Muscle of leg (tissue), 16 donors: ENCODE data around the gene B4GAT1. TPM values are rescaled to one million over a fixed set of nuclear protein-coding genes. Genes with fewer than 3 reads are reported as not detected.
"Not testable (repeated sequence)": the region's sequence is repeated elsewhere in the genome, so short reads cannot be mapped to it uniquely, and the experiment has no call there.

ENCODE experiments used
- DNase-seq: peaks from one replicate; pipeline ENCODE4 v3.0.0; 2013
- H3K27ac ChIP-seq: one replicate; pipeline ENCODE4 v1.5.1; 2013; ENCODE audit warnings: mild to moderate bottlenecking, low read length, control low read depth
- H3K27me3 ChIP-seq: one replicate; pipeline ENCODE4 v1.6.1; 2013; ENCODE audit warnings: low read length; ENCODE audit not compliant: control insufficient read depth, insufficient read depth
- H3K36me3 ChIP-seq: one replicate; pipeline ENCODE4 v1.6.1; 2013; ENCODE audit warnings: low read length; ENCODE audit not compliant: control insufficient read depth, insufficient read depth
- H3K4me1 ChIP-seq: one replicate; pipeline ENCODE4 v1.6.1; 2013; ENCODE audit warnings: low read length; ENCODE audit not compliant: control insufficient read depth, insufficient read depth
- H3K4me3 ChIP-seq: one replicate; pipeline ENCODE4 v1.5.1; 2013; ENCODE audit warnings: low read length, control low read depth
- H3K9me3 ChIP-seq: replicated peaks from 2 replicates; pipeline ENCODE4 v1.6.1; 2013; ENCODE audit warnings: low read depth, low read length; ENCODE audit not compliant: control insufficient read depth
- WGBS: methylation state at CpG from one replicate; pipeline ENCODE4 v1.1.5; 2013; ENCODE audit warnings: missing lambda C conversion rate; ENCODE audit not compliant: insufficient coverage; 5-methylcytosine and 5-hydroxymethylcytosine counted together
- long read RNA-seq, 11 donors: transcript quantifications; one replicate each; lab custom pipeline, GENCODE V29; 2026
- polyA plus RNA-seq, 8 donors: library from polyadenylated mRNA; unstranded; fragments of 120-200 nt; gene quantifications; one replicate each; pipeline versions ENCODE4 v1.2.1 to v1.2.3, GENCODE V29; 2013; ENCODE audit warnings: inconsistent platforms in 1 of 8, low replicate concordance in 1 of 8; ENCODE audit not compliant: insufficient read length in 8 of 8, insufficient read depth in 1 of 8
- total RNA-seq: library from RNA; stranded (reverse); fragments of 120-200 nt; gene quantifications from one replicate; pipeline ENCODE4 v1.2.4, GENCODE V29; 2013

B4GAT1 gene
- total RNA-seq, result 25.7 TPM
- polyA plus RNA-seq, result 10 to 100 TPM; 17.7 to 24.1 (median 22.9) TPM
- long read RNA-seq, donor 1, partial matches to known transcripts, result 0 of 2 reads
- long read RNA-seq, donor 1, other reads (novel, unspliced or antisense), result 0 of 2 reads
- long read RNA-seq, donor 2, partial matches to known transcripts, result 0 of 1 reads
- long read RNA-seq, donor 2, other reads (novel, unspliced or antisense), result 0 of 1 reads
- long read RNA-seq, donor 3, transcript B4GAT1-201 (2 exons, 2,072 nt), result major isoform, 10 of 10 reads
- long read RNA-seq, donor 3, partial matches to known transcripts, result 0 of 10 reads
- long read RNA-seq, donor 3, other reads (novel, unspliced or antisense), result 0 of 10 reads
- long read RNA-seq, donor 4, transcript B4GAT1-201 (2 exons, 2,072 nt), result major isoform, 10 of 10 reads
- long read RNA-seq, donor 4, partial matches to known transcripts, result 0 of 10 reads
- long read RNA-seq, donor 4, other reads (novel, unspliced or antisense), result 0 of 10 reads
- long read RNA-seq, donor 5, transcript B4GAT1-201 (2 exons, 2,072 nt), result major isoform, 16 of 16 reads
- long read RNA-seq, donor 5, partial matches to known transcripts, result 0 of 16 reads
- long read RNA-seq, donor 5, other reads (novel, unspliced or antisense), result 0 of 16 reads
- long read RNA-seq, donor 6, transcript B4GAT1-201 (2 exons, 2,072 nt), result major isoform, 16 of 16 reads
- long read RNA-seq, donor 6, partial matches to known transcripts, result 0 of 16 reads
- long read RNA-seq, donor 6, other reads (novel, unspliced or antisense), result 0 of 16 reads
- long read RNA-seq, donor 7, transcript B4GAT1-201 (2 exons, 2,072 nt), result major isoform, 16 of 16 reads
- long read RNA-seq, donor 7, partial matches to known transcripts, result 0 of 16 reads
- long read RNA-seq, donor 7, other reads (novel, unspliced or antisense), result 0 of 16 reads
- long read RNA-seq, donor 8, partial matches to known transcripts, result 0 of 4 reads
- long read RNA-seq, donor 8, other reads (novel, unspliced or antisense), result 0 of 4 reads
- long read RNA-seq, donor 9, partial matches to known transcripts, result 15 of 18 reads
- long read RNA-seq, donor 9, other reads (novel, unspliced or antisense), result 0 of 18 reads
- long read RNA-seq, donor 10, transcript B4GAT1-201 (2 exons, 2,072 nt), result major isoform, 7 of 7 reads
- long read RNA-seq, donor 10, partial matches to known transcripts, result 0 of 7 reads
- long read RNA-seq, donor 10, other reads (novel, unspliced or antisense), result 0 of 7 reads
- long read RNA-seq, donor 11, partial matches to known transcripts, result 0 of 3 reads
- long read RNA-seq, donor 11, other reads (novel, unspliced or antisense), result 0 of 3 reads

- DNase-seq, result peak; percentile 97
- no peaks in the 10 kb centered on the region for H3K27me3 ChIP-seq
- H3K4me3 ChIP-seq, result peak within 1 kb of the TSS; percentile 91
- H3K4me1 ChIP-seq, result peaks cover 34% of the 10 kb centered on the region
- H3K36me3 ChIP-seq, result peaks cover 9% of the 10 kb centered on the region
- H3K9me3 ChIP-seq, result no peaks in the 10 kb centered on the region
- under 1% methylated on average over 83 of the region's 101 CpGs for WGBS
- peak within 1 kb of the TSS; percentile 93 for H3K27ac ChIP-seq
Observed at GRCh38 chr11:66347425-66348276, at the start of gene B4GAT1. TSS of gene B4GAT1 (minus strand) at chr11:66347629. CDS start at chr11:66347545, 84 bp downstream.

DNA sequence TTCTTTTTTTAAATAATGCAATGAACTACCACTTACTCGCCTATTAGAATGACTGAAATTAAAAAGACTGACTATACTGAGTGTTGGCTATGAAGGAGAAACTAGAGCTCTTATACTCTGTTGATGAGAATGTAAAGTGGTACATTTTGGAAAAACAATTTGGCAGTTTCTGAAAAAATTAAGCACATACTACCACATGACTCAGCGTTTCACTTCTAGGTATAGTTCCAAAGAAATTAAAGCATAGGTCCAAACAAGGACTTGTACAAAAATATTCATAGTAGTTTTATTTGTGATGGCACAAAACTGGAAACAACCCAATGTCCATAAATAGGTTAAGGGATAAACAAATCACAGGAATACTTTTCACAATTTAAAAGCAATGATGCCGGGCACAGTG is 46.5 kb upstream of the B4GAT1 start:
- no CpG with 5 or more reads among the region's 3 CpGs for WGBS
- H3K27ac ChIP-seq, result no peak overlapping the region
- no peaks in the 10 kb centered on the region for H3K36me3 ChIP-seq
- no peaks in the 10 kb centered on the region for H3K4me1 ChIP-seq
- H3K27me3 ChIP-seq, result peaks cover 10% of the 10 kb centered on the region
- no peaks in the 10 kb centered on the region for H3K9me3 ChIP-seq
- DNase-seq, result no peak
- no peak overlapping the region for H3K4me3 ChIP-seq

DNA sequence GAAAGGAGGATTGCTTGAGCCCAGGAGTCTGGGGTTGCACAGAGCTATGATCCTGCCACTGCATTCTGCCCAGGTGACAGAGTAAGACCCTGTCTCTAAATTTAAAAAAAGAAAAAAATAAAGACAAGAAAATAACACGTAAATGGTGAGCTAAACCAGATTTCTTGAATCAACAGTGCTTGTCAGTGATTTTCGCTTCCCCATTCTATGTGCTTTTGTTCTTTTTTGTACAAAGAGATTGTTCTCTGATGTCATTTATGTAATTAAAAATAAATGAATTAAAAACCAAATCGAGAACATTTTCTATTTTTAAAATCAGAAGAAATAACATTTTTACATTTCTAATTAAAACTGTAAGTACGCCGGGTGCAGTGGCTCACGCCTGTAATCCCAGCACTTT is 43.9 kb upstream of the B4GAT1 start:
- peaks cover 10% of the 10 kb centered on the region for H3K27me3 ChIP-seq
- H3K36me3 ChIP-seq, result no peaks in the 10 kb centered on the region
- WGBS, result no CpG with 5 or more reads among the region's 6 CpGs

GRCh38 chr11:66388780-66389386 is 41.5 kb upstream of the B4GAT1 start:
- Histone ChIP-seq H3K27me3 (peaks cover 10% of the 10 kb centered on the region), H3K9me3 (no peaks in the 10 kb centered on the region), H3K27ac (no peak overlapping the region), H3K4me1 (peaks cover 5% of the 10 kb centered on the region), H3K4me3 (no peak overlapping the region), H3K36me3 (no peaks in the 10 kb centered on the region)
- peak; percentile 58 for DNase-seq
- WGBS, result 28% methylated on average over 7 of the region's 8 CpGs

More for the DNA sequence above, 43.9 kb upstream of the B4GAT1 start:
- Histone ChIP-seq H3K9me3 (no peaks in the 10 kb centered on the region), H3K4me1 (peaks cover 1% of the 10 kb centered on the region), H3K4me3 (no peak overlapping the region), H3K27ac (no peak overlapping the region)
- no peak for DNase-seq

DNA sequence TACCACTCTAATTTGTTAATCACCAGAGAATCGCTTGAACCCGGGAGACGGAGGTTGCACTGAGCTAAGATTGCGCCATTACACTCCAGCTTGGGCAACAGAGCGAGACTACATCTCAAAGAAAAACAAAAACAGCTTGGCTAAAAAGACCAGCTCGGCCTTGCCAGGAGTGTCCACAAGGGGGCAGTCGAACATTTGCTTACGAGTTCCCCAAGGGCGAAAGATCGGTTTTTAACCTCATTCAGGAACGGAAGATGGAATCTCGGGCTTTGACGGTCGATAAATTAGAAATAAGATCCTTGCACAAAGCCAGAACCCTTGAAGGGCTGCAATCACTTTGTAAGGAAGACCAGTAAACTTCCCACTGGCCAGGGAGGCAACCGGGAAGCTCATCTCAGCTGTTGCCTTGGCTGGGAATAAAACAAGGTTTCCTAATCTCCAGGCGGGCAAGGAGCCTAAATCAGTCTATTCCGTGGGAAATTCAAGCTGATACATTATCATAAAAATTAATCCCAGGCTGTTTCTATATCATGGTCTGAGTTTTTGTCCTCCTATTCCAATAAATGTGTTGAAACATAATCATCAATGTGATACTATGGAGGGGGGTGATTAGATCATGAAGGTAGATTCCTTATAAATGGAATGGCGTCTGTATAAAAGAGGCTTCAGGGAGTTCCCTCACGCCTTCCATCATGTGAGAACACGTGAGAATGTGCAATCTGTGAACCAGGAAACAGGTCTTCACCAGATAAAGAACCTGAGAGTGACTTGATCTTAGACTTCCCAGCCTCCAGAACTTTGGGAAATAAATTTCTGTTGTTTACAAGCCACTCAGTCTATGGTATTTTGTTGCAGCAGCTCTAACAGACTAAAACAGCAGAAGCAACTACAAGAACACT is 39.0 kb upstream of the B4GAT1 start:
- peak; percentile 81 for DNase-seq
- peaks cover 8% of the 10 kb centered on the region for H3K27me3 ChIP-seq
- H3K9me3 ChIP-seq, result no peaks in the 10 kb centered on the region
- H3K4me1 ChIP-seq, result peaks cover 5% of the 10 kb centered on the region
- no peak overlapping the region for H3K27ac ChIP-seq
- WGBS, result 8% methylated on average over 18 of the region's 20 CpGs
- H3K4me3 ChIP-seq, result no peak overlapping the region
- no peaks in the 10 kb centered on the region for H3K36me3 ChIP-seq

DNA sequence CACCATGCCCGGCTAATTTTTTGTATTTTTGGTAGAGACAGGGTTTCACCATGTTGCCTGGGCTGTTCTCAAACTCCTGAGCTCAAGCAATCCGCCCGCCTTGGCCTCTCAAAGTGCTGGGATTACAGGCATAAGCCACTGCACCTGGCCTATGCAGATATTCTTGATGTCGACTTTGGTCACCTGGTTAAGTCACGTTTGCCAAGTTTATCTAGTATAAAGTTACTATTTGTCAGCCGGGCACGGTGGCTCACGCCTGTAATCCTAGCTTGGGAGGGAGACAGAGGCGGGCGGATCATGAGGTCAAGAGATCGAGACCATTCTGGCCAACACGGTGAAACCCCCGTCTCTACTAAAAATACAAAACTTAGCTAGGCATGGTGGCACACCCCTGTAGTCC is 36.9 kb upstream of the B4GAT1 start:
- 76% methylated on average over 4 of the region's 13 CpGs for WGBS

GRCh38 chr11:66380264-66380663 is 32.8 kb upstream of the B4GAT1 start:
- H3K4me3 ChIP-seq, H3K9me3 ChIP-seq, DNase-seq, H3K27me3 ChIP-seq, H3K36me3 ChIP-seq, H3K4me1 ChIP-seq, H3K27ac ChIP-seq: not testable (repeated sequence)
- WGBS, result no CpG with 5 or more reads among the region's 7 CpGs

More for the DNA sequence above, 36.9 kb upstream of the B4GAT1 start:
- not testable (repeated sequence) for H3K4me3 ChIP-seq, H3K27ac ChIP-seq, H3K36me3 ChIP-seq, H3K9me3 ChIP-seq, H3K27me3 ChIP-seq, DNase-seq, H3K4me1 ChIP-seq

DNA sequence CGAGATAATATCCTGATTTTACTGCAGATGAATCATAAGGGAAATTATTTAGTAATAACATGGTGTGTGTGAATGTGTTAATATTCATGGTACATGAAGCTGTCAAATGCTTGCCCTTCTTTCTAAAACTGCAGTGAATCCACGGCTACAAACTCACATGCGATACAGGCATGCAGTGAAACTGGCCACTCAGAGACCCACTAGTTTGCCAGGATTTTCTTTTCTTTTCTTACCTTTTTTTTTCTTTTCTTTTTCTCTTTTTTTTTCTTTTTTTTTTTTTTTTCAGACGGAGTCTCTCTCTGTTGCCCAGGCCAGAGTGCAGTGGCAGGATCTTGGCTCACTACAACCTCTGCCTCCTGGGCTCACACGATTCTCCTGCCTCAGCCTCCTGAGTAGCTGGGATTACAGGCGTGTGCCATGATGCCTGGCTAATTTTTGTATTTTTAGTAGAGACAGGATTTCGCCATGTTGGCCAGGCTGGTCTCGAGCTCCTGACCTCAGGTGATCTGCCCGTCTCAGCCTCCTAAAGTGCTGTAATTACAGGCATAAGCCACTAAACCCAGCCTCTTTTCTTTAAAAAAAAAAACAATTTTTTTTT is 26.4 kb upstream of the B4GAT1 start:
- not testable (repeated sequence) for DNase-seq, H3K36me3 ChIP-seq, H3K9me3 ChIP-seq, H3K4me3 ChIP-seq
- peaks cover 39% of the 10 kb centered on the region for H3K4me1 ChIP-seq
- WGBS, result 69% methylated on average over 2 of the region's 9 CpGs
- H3K27ac ChIP-seq, result peak overlapping the region; percentile 6
- peaks cover 32% of the 10 kb centered on the region for H3K27me3 ChIP-seq
